IMR-90 (cell line): Measurements from ENCODE around the gene ARID3C. TPM values are rescaled to one million over a fixed set of nuclear protein-coding genes. Genes with fewer than 3 reads are reported as not detected.

Experiments
- ATAC-seq: fragments of 200-7000 bp; cut with Tn5 transposase; 2 replicates; pipeline ENCODE4 v1.9.1; 2020; ENCODE audit warnings: low read depth, mild to moderate bottlenecking, moderate library complexity
- BruUV-seq: library from RNA; stranded (reverse); fragments of 400-500 nt; replicated peaks from 2 replicates; lab custom pipeline; 2021; lab: Mats Ljungman, UMichigan
- CTCF ChIA-PET: fragments of 300-600 bp; formaldehyde crosslinking; extraction: SDS; loops from one replicate; lab custom pipeline; 2021; ENCODE audit warnings: antibody characterized with exemption; lab: Yijun Ruan, JAX
- POLR2A ChIA-PET: fragments of 300-600 bp; sonication (Branson Sonifier 250); formaldehyde crosslinking; loops from one replicate; lab custom pipeline; 2022; ENCODE audit warnings: antibody characterized with exemption; ENCODE audit not compliant: unreplicated experiment; lab: Charles Lee
- DNase-seq: peaks from one replicate; pipeline ENCODE4 v3.0.0; 2013
- H2AFZ ChIP-seq: replicated peaks from 2 replicates; pipeline ENCODE3; 2013; ENCODE audit warnings: low read length, mild to moderate bottlenecking; ENCODE audit not compliant: poor library complexity
- H2AK5ac ChIP-seq: 2 replicates; pipeline ENCODE4 v1.6.1; 2013; ENCODE audit warnings: low read depth, low read length, inconsistent platforms
- H2AK9ac ChIP-seq: replicated peaks from 2 replicates; pipeline ENCODE3; 2013; ENCODE audit warnings: mild to moderate bottlenecking, low read depth, low read length, moderate library complexity; ENCODE audit not compliant: poor library complexity
- H2BK120ac ChIP-seq: 2 replicates; pipeline ENCODE4 v1.6.1; 2013; ENCODE audit warnings: low read depth, low read length, inconsistent platforms
- H2BK15ac ChIP-seq: 3 replicates; pipeline ENCODE4 v1.6.1; 2013; ENCODE audit warnings: low read depth, low read length, inconsistent platforms
- H2BK20ac ChIP-seq: 2 replicates; pipeline ENCODE4 v1.6.1; 2013; ENCODE audit warnings: low read depth, mild to moderate bottlenecking, inconsistent platforms, low read length, moderate library complexity
- H2BK5ac ChIP-seq: 2 replicates; pipeline ENCODE4 v1.6.1; 2013; ENCODE audit warnings: mild to moderate bottlenecking, low read depth, low read length, inconsistent platforms; ENCODE audit not compliant: poor library complexity, severe bottlenecking
- H3K14ac ChIP-seq: replicated peaks from 2 replicates; pipeline ENCODE4 v1.6.1; 2013; ENCODE audit warnings: low read depth, low read length, inconsistent platforms
- H3K18ac ChIP-seq: 2 replicates; pipeline ENCODE4 v1.6.1; 2013; ENCODE audit warnings: low read depth, low read length, control low read depth
- H3K23ac ChIP-seq: 2 replicates; pipeline ENCODE4 v1.6.1; 2013; ENCODE audit warnings: low read depth, low read length, inconsistent platforms
- H3K27ac ChIP-seq: 2 replicates; pipeline ENCODE4 v1.5.1; 2013; ENCODE audit warnings: mild to moderate bottlenecking, control low read depth, low read length; ENCODE audit not compliant: insufficient read depth
- H3K27me3 ChIP-seq: 2 replicates; pipeline ENCODE4 v1.6.1; 2013; ENCODE audit warnings: low read length; ENCODE audit not compliant: control insufficient read depth, insufficient read depth
- H3K36me3 ChIP-seq: 2 replicates; pipeline ENCODE4 v1.6.1; 2013; ENCODE audit warnings: low read length, mixed read lengths; ENCODE audit not compliant: control insufficient read depth, insufficient read depth
- H3K4ac ChIP-seq: 2 replicates; pipeline ENCODE4 v1.6.1; 2013; ENCODE audit warnings: low read depth, low read length, inconsistent platforms
- H3K4me1 ChIP-seq: 2 replicates; pipeline ENCODE4 v1.6.1; 2013; ENCODE audit warnings: low read length, mixed read lengths; ENCODE audit not compliant: control insufficient read depth, insufficient read depth
- H3K4me2 ChIP-seq: 2 replicates; pipeline ENCODE4 v1.6.1; 2013; ENCODE audit warnings: low read depth, mild to moderate bottlenecking, control low read depth, low read length, moderate library complexity
- H3K4me3 ChIP-seq: 2 replicates; pipeline ENCODE4 v1.5.1; 2013; ENCODE audit warnings: low read depth, mild to moderate bottlenecking, control low read depth, low read length, moderate library complexity; ENCODE audit not compliant: insufficient read depth
- H3K56ac ChIP-seq: 2 replicates; pipeline ENCODE4 v1.6.1; 2013; ENCODE audit warnings: low read length, inconsistent platforms; ENCODE audit not compliant: insufficient read depth; ENCODE audit errors: extremely low read depth
- H3K79me1 ChIP-seq, 2 experiments: 2 replicates each; pipeline ENCODE4 v1.6.1; 2013; ENCODE audit warnings: low read length in 2 of 2, inconsistent platforms in 1 of 2, low read depth in 1 of 2
- H3K9ac ChIP-seq: 2 replicates; pipeline ENCODE4 v1.6.1; 2013; ENCODE audit warnings: low read depth, low read length, control low read depth
- H3K9me1 ChIP-seq: 2 replicates; pipeline ENCODE4 v1.6.1; 2013; ENCODE audit warnings: low read length, inconsistent platforms; ENCODE audit not compliant: insufficient read depth
- H3K9me3 ChIP-seq: 2 replicates; pipeline ENCODE4 v1.6.1; 2013; ENCODE audit warnings: low read length; ENCODE audit not compliant: control insufficient read depth, insufficient read depth
- H4K20me1 ChIP-seq: 2 replicates; pipeline ENCODE4 v1.6.1; 2013; ENCODE audit warnings: low read length, inconsistent platforms; ENCODE audit not compliant: insufficient read depth
- H4K5ac ChIP-seq: 2 replicates; pipeline ENCODE4 v1.6.1; 2013; ENCODE audit warnings: mild to moderate bottlenecking, low read depth, low read length, control low read depth
- H4K8ac ChIP-seq, 2 experiments: 2 replicates each; pipeline ENCODE4 v1.6.1; 2013; ENCODE audit warnings: low read depth in 2 of 2, low read length in 2 of 2, control low read depth in 1 of 2, inconsistent platforms in 1 of 2
- H4K91ac ChIP-seq: 2 replicates; pipeline ENCODE4 v1.6.1; 2013; ENCODE audit warnings: low read depth, low read length, inconsistent platforms; ENCODE audit not compliant: insufficient read depth
- BHLHE40 ChIP-seq: fragments of 150-350 bp; IDR thresholded peaks from 2 replicates; pipeline ENCODE4 v1.6.1; 2016; ENCODE audit warnings: mild to moderate bottlenecking, low read depth, low read length
- CEBPB ChIP-seq: IDR thresholded peaks from 2 replicates; pipeline ENCODE4 v1.6.1; 2012; ENCODE audit warnings: low read depth, low read length, improper control_type of control experiment
- CHD1 ChIP-seq: IDR thresholded peaks from 2 replicates; pipeline ENCODE4 v1.6.1; 2012; ENCODE audit warnings: low read depth, low read length, improper control_type of control experiment
- CTCF ChIP-seq: conservative IDR thresholded peaks from 2 replicates; pipeline ENCODE4 v1.5.1; 2012; ENCODE audit warnings: mild to moderate bottlenecking, low read depth, low read length, improper control_type of control experiment
- ELK1 ChIP-seq: fragments of 150-350 bp; IDR thresholded peaks from 2 replicates; pipeline ENCODE4 v1.6.1; 2016; ENCODE audit warnings: low read depth, mild to moderate bottlenecking, low read length, moderate library complexity, borderline replicate concordance
- FOS ChIP-seq: fragments of 150-350 bp; IDR thresholded peaks from 2 replicates; pipeline ENCODE4 v1.6.1; 2016; ENCODE audit warnings: low read depth, low read length
- MAFK ChIP-seq: IDR thresholded peaks from 2 replicates; pipeline ENCODE4 v1.6.1; 2012; ENCODE audit warnings: low read depth, low read length, improper control_type of control experiment
- MAZ ChIP-seq: IDR thresholded peaks from 2 replicates; pipeline ENCODE4 v1.6.1; 2012; ENCODE audit warnings: low read depth, mild to moderate bottlenecking, low read length, improper control_type of control experiment, moderate library complexity, borderline replicate concordance
- MXI1 ChIP-seq: IDR thresholded peaks from 2 replicates; pipeline ENCODE4 v1.6.1; 2012; ENCODE audit warnings: low read depth, mild to moderate bottlenecking, low read length, moderate library complexity, borderline replicate concordance
- NFE2L2 ChIP-seq: fragments of 150-350 bp; IDR thresholded peaks from 2 replicates; pipeline ENCODE4 v1.6.1; 2016; ENCODE audit warnings: low read depth, mild to moderate bottlenecking, low read length
- POLR2A ChIP-seq: IDR thresholded peaks from 2 replicates; pipeline ENCODE4 v1.6.1; 2012; ENCODE audit warnings: mild to moderate bottlenecking, low read depth, low read length
- RAD21 ChIP-seq: IDR thresholded peaks from 2 replicates; pipeline ENCODE4 v1.6.1; 2012; ENCODE audit warnings: low read length, improper control_type of control experiment
- RCOR1 ChIP-seq: IDR thresholded peaks from 2 replicates; pipeline ENCODE4 v1.6.1; 2012; ENCODE audit warnings: mild to moderate bottlenecking, low read length, improper control_type of control experiment; ENCODE audit not compliant: insufficient replicate concordance
- RFX5 ChIP-seq: IDR thresholded peaks from 2 replicates; pipeline ENCODE4 v1.8.0; 2012; ENCODE audit warnings: low read depth, mild to moderate bottlenecking, low read length, moderate library complexity
- SMC3 ChIP-seq: fragments of 150-350 bp; IDR thresholded peaks from 2 replicates; pipeline ENCODE4 v1.6.1; 2016; ENCODE audit warnings: low read depth, mild to moderate bottlenecking, antibody characterized with exemption, low read length, moderate library complexity
- WGBS, 2 experiments: methylation state at CpG; one replicate each; pipeline versions ENCODE4 v1.1.5 to v1.1.7; 2013; ENCODE audit warnings: missing lambda C conversion rate in 2 of 2; ENCODE audit not compliant: insufficient read length in 1 of 2; ENCODE audit errors: extremely low coverage in 2 of 2; 5-methylcytosine and 5-hydroxymethylcytosine counted together
- dilution Hi-C: fragments of 300-500 bp; cut with HindIII; formaldehyde crosslinking; loops from one replicate; pipeline ENCODE4 v1.14.3; 2018; ENCODE audit warnings: low sequenced_read_pairs; ENCODE audit not compliant: unreplicated experiment
- in situ Hi-C: fragments of 300-500 bp; cut with MboI; formaldehyde crosslinking; loops from 3 replicates; pipeline ENCODE4 v1.14.3; 2019; ENCODE audit warnings: low sequenced_read_pairs, inconsistent platforms, mixed read lengths
- intact Hi-C: fragments of 100-400 bp; cut with micrococcal nuclease; formaldehyde crosslinking; loops from 2 replicates; pipeline ENCODE4 v1.10.0; 2022
- polyA plus RNA-seq, 3 experiments: library from polyadenylated mRNA; depleted of rRNA; stranded (reverse); fragments of >200 nt; gene quantifications; 2 replicates each; pipeline ENCODE4 v1.2.3, GENCODE V29; 2012; ENCODE audit warnings: low replicate concordance in 1 of 3
- total RNA-seq: library from RNA; depleted of rRNA; stranded (reverse); fragments of >200 nt; gene quantifications from 2 replicates; pipeline ENCODE4 v1.2.3, GENCODE V29; 2012
- TF ChIP-seq, protein P1 (sequence below): fragments of 150-350 bp; IDR thresholded peaks from 2 replicates; pipeline ENCODE4 v1.6.1; 2017; ENCODE audit warnings: mild to moderate bottlenecking, antibody characterized with exemption, low read length, low read depth

Gene ARID3C
- total and polyA plus RNA-seq, 2 of the 4 experiments (the other 2 are of a cell fraction): 0.07 TPM; not detected in 1

GRCh38 chr9:34580358-34580757 lies 48.5 kb downstream of the ARID3C start:
- intact Hi-C loops (no loop called here), dilution Hi-C loops (no loop called here), in situ Hi-C loops (no loop called here)
- Histone ChIP-seq H3K23ac (no peak overlapping the region), H2BK120ac (no peak overlapping the region), H3K9me3 (no peaks in the 10 kb centered on the region), H3K4me2 (no peak overlapping the region), H4K8ac (no peak overlapping the region), H2BK5ac (no peak overlapping the region), H3K4me1 (no peaks in the 10 kb centered on the region), H3K27ac (no peak overlapping the region), H3K14ac (no peak overlapping the region), H2BK15ac (no peak overlapping the region), H4K91ac (no peak overlapping the region), H3K9me1 (no peaks in the 10 kb centered on the region; the same call in 1 of the 2 replicates), H2BK20ac (no peak overlapping the region), H3K79me1 (no peaks in the 10 kb centered on the region), H3K27me3 (peaks cover 91% of the 10 kb centered on the region), H3K56ac (no peak overlapping the region), H2AFZ (no peak overlapping the region), H3K36me3 (no peaks in the 10 kb centered on the region), H4K20me1 (no peaks in the 10 kb centered on the region; the same call in 1 of the 2 replicates), H2AK5ac (no peak overlapping the region), H3K4me3 (no peak overlapping the region), H3K9ac (no peak overlapping the region), H4K5ac (no peak overlapping the region), H2AK9ac (no peak overlapping the region), H3K18ac (no peak overlapping the region), H3K4ac (no peak overlapping the region)
- POLR2A ChIA-PET: no interaction called here
- no peak for ATAC-seq
- WGBS, 2 experiments: 100% methylated on average over 2 of the region's 8 CpGs; no CpG with 5 or more reads in 1 of the 2 experiments
- DNase-seq: no peak
- TF ChIP-seq CHD1: no peak
- no peak for TF ChIP-seq RCOR1
- TF ChIP-seq RAD21: no peak
- TF ChIP-seq SMC3: no peak
- TF ChIP-seq MAZ: no peak
- TF ChIP-seq ELK1: no peak
- no peak for TF ChIP-seq MXI1
- TF ChIP-seq POLR2A: no peak
- no peak for TF ChIP-seq BHLHE40
- TF ChIP-seq RFX5: no peak
- TF ChIP-seq, protein P1, sequence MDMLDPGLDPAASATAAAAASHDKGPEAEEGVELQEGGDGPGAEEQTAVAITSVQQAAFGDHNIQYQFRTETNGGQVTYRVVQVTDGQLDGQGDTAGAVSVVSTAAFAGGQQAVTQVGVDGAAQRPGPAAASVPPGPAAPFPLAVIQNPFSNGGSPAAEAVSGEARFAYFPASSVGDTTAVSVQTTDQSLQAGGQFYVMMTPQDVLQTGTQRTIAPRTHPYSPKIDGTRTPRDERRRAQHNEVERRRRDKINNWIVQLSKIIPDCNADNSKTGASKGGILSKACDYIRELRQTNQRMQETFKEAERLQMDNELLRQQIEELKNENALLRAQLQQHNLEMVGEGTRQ: no peak
- TF ChIP-seq NFE2L2: no peak
- TF ChIP-seq CTCF: no peak
- no peak for TF ChIP-seq MAFK
- TF ChIP-seq CEBPB: no peak
- TF ChIP-seq FOS: no peak
- BruUV-seq: no TSS peak
- CTCF ChIA-PET: interaction anchor here (0.9 to 3.0 kb wide), 3 partner anchors 11 to 34 kb away, joined by 3 to 8 read pairs (median 3); no protein-coding TSS in a partner anchor
